NT2/D1 (cell line): ENCODE data around the gene OSBPL7.

Source experiments
- SUZ12 ChIP-seq: IDR thresholded peaks from 2 replicates; pipeline ENCODE4 v1.6.1; 2011; ENCODE audit not compliant: insufficient read length, insufficient read depth; ENCODE audit errors: extremely low read depth
- YY1 ChIP-seq: IDR thresholded peaks from 2 replicates; pipeline ENCODE4 v1.6.1; 2011; ENCODE audit not compliant: insufficient read length, insufficient read depth
- ZNF274 ChIP-seq: IDR thresholded peaks from 2 replicates; pipeline ENCODE4 v1.6.1; 2011; ENCODE audit warnings: mild to moderate bottlenecking, low read depth, low read length

- TF ChIP-seq SUZ12 (no peak), YY1 (no peak), ZNF274 (no peak)
These were observed 1.4 kb downstream of the OSBPL7 start for GRCh38 chr17:47820033-47820789.
